CD14-positive monocyte (primary cell): Measurements from ENCODE around the gene SEMA3G. TPM values are rescaled to one million over a fixed set of nuclear protein-coding genes. Genes with fewer than 3 reads are reported as not detected.
A peak's percentile ranks its signal among the peaks of the same experiment; 100 is the strongest.

Experiments used
- DNase-seq, 3 donors: peaks; one replicate each; pipeline ENCODE4 v3.0.0-alpha.2; 2011 to 2022
- H2AFZ ChIP-seq: 2 replicates; pipeline ENCODE4 v1.6.0; 2012; ENCODE audit warnings: mild to moderate bottlenecking, low read depth, low read length, inconsistent platforms; ENCODE audit not compliant: insufficient read depth, poor library complexity, severe bottlenecking
- H3K27ac ChIP-seq, 2 donors: 1 replicate in 1 of 2; 2 replicates in 1 of 2; pipeline ENCODE4 v1.5.1; 2012 to 2013; ENCODE audit warnings: low read length in 2 of 2, control low read depth in 1 of 2, inconsistent platforms in 1 of 2, low read depth in 1 of 2, mild to moderate bottlenecking in 1 of 2
- H3K27me3 ChIP-seq, 2 donors: one replicate each; pipeline versions ENCODE4 v1.6.0 to v1.6.1; 2011 to 2013; ENCODE audit warnings: low read length in 2 of 2; ENCODE audit not compliant: control insufficient read depth in 2 of 2, insufficient read depth in 2 of 2
- H3K36me3 ChIP-seq, 2 donors: replicated peaks in 1 of 2; 1 replicate in 1 of 2; 2 replicates in 1 of 2; pipeline versions ENCODE4 v1.5.1 to v1.6.1; 2012 to 2013; ENCODE audit warnings: low read length in 2 of 2, control low read depth in 1 of 2, inconsistent platforms in 1 of 2, mild to moderate bottlenecking in 1 of 2; ENCODE audit not compliant: insufficient read depth in 2 of 2, control insufficient read depth in 1 of 2
- H3K4me1 ChIP-seq, 2 donors: 1 replicate in 1 of 2; 2 replicates in 1 of 2; pipeline versions ENCODE4 v1.5.1 to v1.6.1; 2012 to 2013; ENCODE audit warnings: low read length in 2 of 2, control low read depth in 1 of 2, inconsistent platforms in 1 of 2, mild to moderate bottlenecking in 1 of 2, moderate library complexity in 1 of 2; ENCODE audit not compliant: insufficient read depth in 2 of 2, control insufficient read depth in 1 of 2
- H3K4me2 ChIP-seq: replicated peaks from 2 replicates; pipeline ENCODE3; 2012; ENCODE audit warnings: low read length, moderate library complexity, mild to moderate bottlenecking; ENCODE audit not compliant: poor library complexity, severe bottlenecking; ENCODE audit errors: extremely low read depth
- H3K4me3 ChIP-seq, 3 experiments: fragments of 200-600 bp in 1 of 3; sonication (generic) in 1 of 3; replicated peaks in 1 of 3; 1 replicate in 2 of 3; 2 replicates in 1 of 3; pipeline ENCODE4 v1.5.1; 2011 to 2013; ENCODE audit warnings: low read length in 3 of 3, mild to moderate bottlenecking in 3 of 3, control low read depth in 2 of 3, low read depth in 2 of 3, inconsistent platforms in 1 of 3, moderate library complexity in 1 of 3
- H3K79me2 ChIP-seq: 2 replicates; pipeline ENCODE4 v1.6.0; 2012; ENCODE audit warnings: mild to moderate bottlenecking, control low read depth, inconsistent platforms, low read length, moderate library complexity; ENCODE audit not compliant: insufficient read depth
- H3K9ac ChIP-seq: 2 replicates; pipeline ENCODE4 v1.6.0; 2017; ENCODE audit warnings: low read length, mild to moderate bottlenecking; ENCODE audit not compliant: insufficient read depth, poor library complexity, severe bottlenecking
- H3K9me3 ChIP-seq, 2 donors: replicated peaks in 1 of 2; 1 replicate in 1 of 2; 2 replicates in 1 of 2; pipeline versions ENCODE4 v1.5.1 to v1.6.1; 2012 to 2013; ENCODE audit warnings: low read length in 2 of 2, control low read depth in 1 of 2; ENCODE audit not compliant: control insufficient read depth in 1 of 2, insufficient read depth in 1 of 2
- H4K20me1 ChIP-seq: 2 replicates; pipeline ENCODE4 v1.6.0; 2012; ENCODE audit warnings: mild to moderate bottlenecking, low read length, control low read depth, moderate library complexity; ENCODE audit not compliant: insufficient read depth
- H3K27ac Mint-ChIP-seq, 7 donors: one replicate each; pipeline ENCODE4 v1.8.0; 2020; ENCODE audit warnings: mild to moderate bottlenecking in 7 of 7, mixed read lengths in 7 of 7, moderate library complexity in 6 of 7, inconsistent platforms in 2 of 7
- H3K27me3 Mint-ChIP-seq, 3 donors: one replicate each; pipeline ENCODE4 v1.8.0; 2021 to 2022; ENCODE audit warnings: low read depth in 3 of 3, mild to moderate bottlenecking in 3 of 3, mixed read lengths in 3 of 3, moderate library complexity in 3 of 3, inconsistent platforms in 1 of 3
- H3K36me3 Mint-ChIP-seq, 2 donors: one replicate each; pipeline ENCODE4 v1.8.0; 2020; ENCODE audit warnings: mixed read lengths in 2 of 2, inconsistent platforms in 1 of 2, mild to moderate bottlenecking in 1 of 2
- H3K4me1 Mint-ChIP-seq: one replicate; pipeline ENCODE4 v1.8.0; 2020; ENCODE audit warnings: mild to moderate bottlenecking, mixed read lengths
- H3K4me3 Mint-ChIP-seq, 2 donors: one replicate each; pipeline ENCODE4 v1.8.0; 2020; ENCODE audit warnings: mild to moderate bottlenecking in 2 of 2, mixed read lengths in 2 of 2, moderate library complexity in 1 of 2
- H3K9me3 Mint-ChIP-seq, 7 donors: one replicate each; pipeline ENCODE4 v1.8.0; 2020 to 2022; ENCODE audit warnings: mixed read lengths in 7 of 7, mild to moderate bottlenecking in 6 of 7, moderate library complexity in 6 of 7, inconsistent platforms in 2 of 7
- WGBS: methylation state at CpG from one replicate; pipeline ENCODE4 v1.1.5; 2013; ENCODE audit warnings: missing lambda C conversion rate; ENCODE audit not compliant: insufficient coverage; 5-methylcytosine and 5-hydroxymethylcytosine counted together
- intact Hi-C, 2 donors: fragments of 100-400 bp; cut with micrococcal nuclease; formaldehyde crosslinking; loops; one replicate each; pipeline versions ENCODE4 v1.15.0 to v1.15.1; 2023
- polyA plus RNA-seq, 3 donors: library from polyadenylated mRNA; depleted of rRNA in 1 of 3; unstranded in 2 of 3; stranded (reverse) in 1 of 3; fragments of 300-500 nt in 2 of 3; fragments of >200 nt in 1 of 3; fragmentation: Illumina TruSeq in 2 of 3; gene quantifications; 1 replicate in 2 of 3; 2 replicates in 1 of 3; pipeline ENCODE4 v1.2.3, GENCODE V29; 2012 to 2021
- TF ChIP-seq, protein P1 (sequence below): fragments of 200-600 bp; IDR thresholded peaks from one replicate; pipeline ENCODE4 v1.8.0; 2022; ENCODE audit warnings: antibody characterized with exemption, mild to moderate bottlenecking

The SEMA3G gene
- polyA plus RNA-seq, 3 donors: 0.03 TPM; not detected in 2

DNA sequence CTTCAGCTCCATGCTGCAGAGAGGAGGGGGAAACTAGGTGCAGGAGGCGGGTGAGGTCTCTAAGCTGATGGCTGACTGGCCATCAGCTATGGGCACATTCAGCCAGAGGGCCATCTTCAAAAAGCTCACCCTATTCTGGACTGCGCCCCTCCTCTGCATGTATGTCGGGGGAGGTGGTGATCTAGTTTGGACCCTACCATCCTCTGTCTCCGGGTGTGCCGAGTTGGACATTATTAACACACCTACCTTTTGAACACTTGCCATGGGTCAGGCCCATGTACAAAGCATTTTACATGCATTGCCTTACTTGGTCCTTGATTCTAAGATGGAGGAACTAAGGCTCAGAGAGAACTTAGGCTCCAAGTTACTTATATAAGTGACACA, 11.9 kb upstream of the SEMA3G start:
- H3K27ac ChIP-seq: peak overlapping the region in 1 of 2 donors; percentile 94
- no peak overlapping the region for H3K9ac ChIP-seq
- DNase-seq: no peak
- H3K4me3 ChIP-seq: peak overlapping the region in 1 of 3 experiments; percentile 91
- H3K27me3 Mint-ChIP-seq: peaks cover 0 to 3% (median 2%) of the 10 kb centered on the region in 3 donors
- H3K36me3 ChIP-seq: peaks cover 26 to 42% of the 10 kb centered on the region in 2 donors
- H3K27ac Mint-ChIP-seq: peak overlapping the region in 4 of 7 donors; percentile 38 to 85 (median 80)
- H3K4me3 Mint-ChIP-seq: peak overlapping the region; percentile 44 to 90
- WGBS: 100% methylated on average over 1 of the region's 5 CpGs
- intact Hi-C loops: loop anchor here in 1 of 2 donors (5.0 kb wide), 1 partner anchor 81 kb away; the partner anchor contains the start of gene UQCC5
- H3K36me3 Mint-ChIP-seq: peaks cover 36 to 38% of the 10 kb centered on the region in 2 donors
- TF ChIP-seq, protein P1, sequence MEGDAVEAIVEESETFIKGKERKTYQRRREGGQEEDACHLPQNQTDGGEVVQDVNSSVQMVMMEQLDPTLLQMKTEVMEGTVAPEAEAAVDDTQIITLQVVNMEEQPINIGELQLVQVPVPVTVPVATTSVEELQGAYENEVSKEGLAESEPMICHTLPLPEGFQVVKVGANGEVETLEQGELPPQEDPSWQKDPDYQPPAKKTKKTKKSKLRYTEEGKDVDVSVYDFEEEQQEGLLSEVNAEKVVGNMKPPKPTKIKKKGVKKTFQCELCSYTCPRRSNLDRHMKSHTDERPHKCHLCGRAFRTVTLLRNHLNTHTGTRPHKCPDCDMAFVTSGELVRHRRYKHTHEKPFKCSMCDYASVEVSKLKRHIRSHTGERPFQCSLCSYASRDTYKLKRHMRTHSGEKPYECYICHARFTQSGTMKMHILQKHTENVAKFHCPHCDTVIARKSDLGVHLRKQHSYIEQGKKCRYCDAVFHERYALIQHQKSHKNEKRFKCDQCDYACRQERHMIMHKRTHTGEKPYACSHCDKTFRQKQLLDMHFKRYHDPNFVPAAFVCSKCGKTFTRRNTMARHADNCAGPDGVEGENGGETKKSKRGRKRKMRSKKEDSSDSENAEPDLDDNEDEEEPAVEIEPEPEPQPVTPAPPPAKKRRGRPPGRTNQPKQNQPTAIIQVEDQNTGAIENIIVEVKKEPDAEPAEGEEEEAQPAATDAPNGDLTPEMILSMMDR: no peak
- peaks cover 33% of the 10 kb centered on the region for H3K4me1 Mint-ChIP-seq
- peaks cover 17% of the 10 kb centered on the region for H4K20me1 ChIP-seq
- no peaks in the 10 kb centered on the region for H3K27me3 ChIP-seq
- H3K9me3 ChIP-seq: no peaks in the 10 kb centered on the region
- no peak overlapping the region for H2AFZ ChIP-seq
- H3K4me1 ChIP-seq: peaks cover 27 to 31% of the 10 kb centered on the region in 2 donors
- peaks cover 53% of the 10 kb centered on the region for H3K79me2 ChIP-seq
- H3K4me2 ChIP-seq: peak overlapping the region; percentile 96
- H3K9me3 Mint-ChIP-seq: no peaks in the 10 kb centered on the region

DNA sequence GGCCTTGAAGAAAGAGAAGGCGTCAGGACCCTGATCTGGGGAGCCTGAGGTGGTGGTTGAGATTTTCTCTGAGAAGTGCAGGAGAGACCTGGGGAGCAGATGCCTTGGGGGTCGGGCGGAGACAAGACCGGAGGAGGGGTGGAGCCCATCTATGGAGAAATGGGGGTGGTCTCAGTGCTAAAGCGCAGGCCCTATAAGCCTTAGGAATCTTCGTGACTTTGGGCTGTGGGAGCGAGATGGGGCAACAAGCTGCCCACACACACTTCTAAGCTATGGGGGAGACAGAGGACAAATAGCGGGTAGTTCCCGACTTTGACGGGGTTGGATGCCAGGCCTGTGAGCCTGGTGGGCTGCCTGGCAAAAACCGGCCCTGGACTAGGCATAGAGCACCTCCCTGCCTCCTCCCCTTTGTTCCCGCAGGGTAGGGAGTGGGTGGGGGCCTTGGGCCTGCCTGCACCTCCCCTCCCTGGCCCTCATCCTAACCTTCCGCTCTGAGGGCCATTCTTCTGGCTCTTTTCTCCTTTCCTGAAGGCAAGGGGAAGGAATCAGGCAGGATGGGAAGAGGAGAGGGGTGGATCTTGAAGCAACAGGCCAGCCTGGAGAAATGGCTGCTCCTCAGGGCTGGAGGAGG, 11.4 kb upstream of the SEMA3G start:
- H3K79me2 ChIP-seq: peaks cover 51% of the 10 kb centered on the region
- H3K27ac ChIP-seq: peak overlapping the region; percentile 39 to 94
- H3K9ac ChIP-seq: peak overlapping the region; percentile 85
- H3K9me3 Mint-ChIP-seq: peaks cover 0 to 2% (median 0%) of the 10 kb centered on the region in 7 donors
- no peaks in the 10 kb centered on the region for H3K9me3 ChIP-seq
- WGBS: 38% methylated on average over 4 of the region's 13 CpGs
- peak overlapping the region; percentile 97 for H2AFZ ChIP-seq
- TF ChIP-seq, protein P1: no peak
- intact Hi-C loops: loop anchor here in 1 of 2 donors (5.0 kb wide), 1 partner anchor 81 kb away; the partner anchor contains the start of gene UQCC5
- peaks cover 33 to 36% of the 10 kb centered on the region in 2 donors for H3K36me3 Mint-ChIP-seq
- peak overlapping the region; percentile 81 to 91 (median 89) for H3K4me3 ChIP-seq
- H4K20me1 ChIP-seq: peaks cover 16% of the 10 kb centered on the region
- peak overlapping the region; percentile 96 for H3K4me2 ChIP-seq
- peak overlapping the region; percentile 90 to 92 for H3K4me3 Mint-ChIP-seq
- DNase-seq: no peak
- H3K27me3 ChIP-seq: no peaks in the 10 kb centered on the region
- H3K27me3 Mint-ChIP-seq: peaks cover 0 to 3% (median 2%) of the 10 kb centered on the region in 3 donors
- H3K4me1 Mint-ChIP-seq: peaks cover 33% of the 10 kb centered on the region
- H3K4me1 ChIP-seq: peaks cover 27 to 31% of the 10 kb centered on the region in 2 donors
- peaks cover 25 to 37% of the 10 kb centered on the region in 2 donors for H3K36me3 ChIP-seq
- peak overlapping the region; percentile 47 to 93 (median 87) for H3K27ac Mint-ChIP-seq
